Parathyroid adenoma (tissue), 2 donors: Measurements from ENCODE around the gene IFI27.
"Not testable (repeated sequence)": the region's sequence is repeated elsewhere in the genome, so short reads cannot be mapped to it uniquely, and the experiment has no call there.

Experiments used
- H2AFZ ChIP-seq: fragments of 300-600 bp; sonication (generic); one replicate; pipeline ENCODE4 v1.7.0; 2017; ENCODE audit warnings: antibody characterized with exemption, mild to moderate bottlenecking
- H3K27ac ChIP-seq: fragments of 300-600 bp; sonication (generic); one replicate; pipeline ENCODE4 v1.7.0; 2017
- H3K27me3 ChIP-seq: fragments of 300-600 bp; sonication (generic); one replicate; pipeline ENCODE4 v1.7.0; 2017; ENCODE audit warnings: low read length; ENCODE audit not compliant: control insufficient read depth, insufficient read depth
- H3K36me3 ChIP-seq: fragments of 300-600 bp; sonication (generic); one replicate; pipeline ENCODE4 v1.7.0; 2017; ENCODE audit warnings: low read length; ENCODE audit not compliant: control insufficient read depth, insufficient read depth
- H3K4me1 ChIP-seq: fragments of 300-600 bp; sonication (generic); one replicate; pipeline ENCODE4 v1.7.0; 2017; ENCODE audit warnings: control low read depth
- H3K4me2 ChIP-seq: fragments of 300-600 bp; sonication (generic); one replicate; pipeline ENCODE4 v1.7.0; 2017; ENCODE audit warnings: low read length
- H3K4me3 ChIP-seq: fragments of 300-600 bp; sonication (generic); one replicate; pipeline ENCODE4 v1.7.0; 2017; ENCODE audit warnings: low read depth, low read length
- H3K79me2 ChIP-seq: fragments of 300-600 bp; sonication (generic); one replicate; pipeline ENCODE4 v1.7.0; 2017; ENCODE audit warnings: control low read depth
- H3K9ac ChIP-seq: fragments of 300-600 bp; sonication (generic); one replicate; pipeline ENCODE4 v1.7.0; 2017; ENCODE audit warnings: mild to moderate bottlenecking
- H3K9me3 ChIP-seq: fragments of 300-600 bp; sonication (generic); one replicate; pipeline ENCODE4 v1.7.0; 2017; ENCODE audit warnings: low read length; ENCODE audit not compliant: control insufficient read depth
- TF ChIP-seq, protein P1 (sequence below): fragments of 300-600 bp; sonication (generic); IDR thresholded peaks from one replicate; pipeline ENCODE4 v1.7.0; 2017; ENCODE audit warnings: antibody characterized with exemption, mild to moderate bottlenecking
- donor health status: primary hyperparathyroidism.

IFI27 gene

DNA sequence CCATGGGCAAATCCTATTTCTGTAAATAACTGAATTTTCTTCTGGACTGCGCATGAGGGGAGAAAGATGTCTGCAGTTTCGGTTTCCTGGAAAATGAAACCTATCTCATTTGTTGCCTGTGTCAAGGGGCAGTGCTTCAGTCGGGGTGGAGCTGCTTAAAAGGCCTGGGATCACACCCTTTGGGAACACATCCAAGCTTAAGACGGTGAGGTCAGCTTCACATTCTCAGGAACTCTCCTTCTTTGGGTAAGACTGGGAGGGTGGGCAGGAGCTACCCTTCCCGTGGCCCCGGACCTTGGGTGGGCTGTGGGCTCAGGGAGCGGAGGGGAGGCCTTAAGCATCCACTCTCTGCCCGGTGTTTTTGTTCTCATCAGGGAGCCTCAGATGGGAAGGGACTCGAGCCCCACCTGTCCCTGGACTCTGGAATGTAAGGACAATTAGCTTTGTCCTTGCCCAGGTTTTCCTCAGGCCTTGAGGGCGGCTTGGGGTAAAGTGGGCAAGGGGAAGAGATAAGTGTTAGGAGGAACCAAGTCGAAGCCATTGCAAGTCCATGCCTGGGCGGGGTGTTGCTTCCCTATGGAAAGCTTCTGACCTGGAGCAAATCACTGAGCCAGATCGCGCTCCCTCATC lies at the start of gene IFI27:
Gene IFI27, plus strand, starts transcription at position 185 of the 630 bp plus-strand sequence.
- peak within 1 kb of the TSS; percentile 56 for H3K4me3 ChIP-seq
- TF ChIP-seq, protein P1, sequence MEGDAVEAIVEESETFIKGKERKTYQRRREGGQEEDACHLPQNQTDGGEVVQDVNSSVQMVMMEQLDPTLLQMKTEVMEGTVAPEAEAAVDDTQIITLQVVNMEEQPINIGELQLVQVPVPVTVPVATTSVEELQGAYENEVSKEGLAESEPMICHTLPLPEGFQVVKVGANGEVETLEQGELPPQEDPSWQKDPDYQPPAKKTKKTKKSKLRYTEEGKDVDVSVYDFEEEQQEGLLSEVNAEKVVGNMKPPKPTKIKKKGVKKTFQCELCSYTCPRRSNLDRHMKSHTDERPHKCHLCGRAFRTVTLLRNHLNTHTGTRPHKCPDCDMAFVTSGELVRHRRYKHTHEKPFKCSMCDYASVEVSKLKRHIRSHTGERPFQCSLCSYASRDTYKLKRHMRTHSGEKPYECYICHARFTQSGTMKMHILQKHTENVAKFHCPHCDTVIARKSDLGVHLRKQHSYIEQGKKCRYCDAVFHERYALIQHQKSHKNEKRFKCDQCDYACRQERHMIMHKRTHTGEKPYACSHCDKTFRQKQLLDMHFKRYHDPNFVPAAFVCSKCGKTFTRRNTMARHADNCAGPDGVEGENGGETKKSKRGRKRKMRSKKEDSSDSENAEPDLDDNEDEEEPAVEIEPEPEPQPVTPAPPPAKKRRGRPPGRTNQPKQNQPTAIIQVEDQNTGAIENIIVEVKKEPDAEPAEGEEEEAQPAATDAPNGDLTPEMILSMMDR = no peak
- H3K4me1 ChIP-seq = no peaks in the 10 kb centered on the region
- peak within 1 kb of the TSS; percentile 77 for H3K27ac ChIP-seq
- H3K36me3 ChIP-seq = no peaks in the 10 kb centered on the region
- no peaks in the 10 kb centered on the region for H3K27me3 ChIP-seq
- H2AFZ ChIP-seq = no peak within 1 kb of the TSS
- H3K9me3 ChIP-seq = no peaks in the 10 kb centered on the region
- H3K4me2 ChIP-seq = peak within 1 kb of the TSS; percentile 26
- H3K9ac ChIP-seq = no peak within 1 kb of the TSS
- H3K79me2 ChIP-seq = no peaks in the 10 kb centered on the region

DNA sequence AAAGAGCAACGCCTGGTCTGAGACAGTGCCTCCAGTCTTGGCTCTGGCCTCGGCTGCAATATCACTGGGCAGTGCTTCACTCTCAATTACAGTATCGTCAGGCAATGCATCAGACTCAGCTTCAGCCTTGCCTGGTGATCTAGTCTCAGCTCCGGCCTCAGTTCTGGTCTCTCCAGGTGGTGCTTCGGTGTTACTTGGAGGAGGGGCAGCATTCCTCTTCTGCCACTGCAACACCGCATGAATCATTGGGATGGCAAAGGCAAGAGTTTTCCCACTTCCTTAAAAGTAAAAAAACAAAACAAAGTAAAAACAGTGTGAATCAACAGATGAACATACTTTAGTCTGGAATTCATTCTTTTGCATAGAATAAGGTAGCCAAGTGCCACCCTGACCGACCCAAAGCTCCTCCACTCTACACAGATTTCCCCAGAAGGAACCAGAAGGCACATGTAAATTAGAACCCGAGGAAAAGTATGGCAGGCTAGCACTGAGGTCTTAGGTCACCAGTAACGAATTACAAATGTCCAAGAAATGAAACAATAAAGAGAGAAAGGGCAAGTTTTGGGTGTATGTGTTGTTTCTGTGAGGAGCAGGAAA lies 48.1 kb upstream of the IFI27 start:
- Histone ChIP-seq H3K9me3 (no peaks in the 10 kb centered on the region), H3K36me3 (no peaks in the 10 kb centered on the region), H3K4me2 (no peak overlapping the region), H3K4me3 (no peak overlapping the region), H3K79me2 (peaks cover 38% of the 10 kb centered on the region), H2AFZ (no peak overlapping the region), H3K4me1 (peaks cover 20% of the 10 kb centered on the region), H3K27ac (no peak overlapping the region), H3K9ac (no peak overlapping the region), H3K27me3 (no peaks in the 10 kb centered on the region)
- TF ChIP-seq, protein P1 = no peak

DNA sequence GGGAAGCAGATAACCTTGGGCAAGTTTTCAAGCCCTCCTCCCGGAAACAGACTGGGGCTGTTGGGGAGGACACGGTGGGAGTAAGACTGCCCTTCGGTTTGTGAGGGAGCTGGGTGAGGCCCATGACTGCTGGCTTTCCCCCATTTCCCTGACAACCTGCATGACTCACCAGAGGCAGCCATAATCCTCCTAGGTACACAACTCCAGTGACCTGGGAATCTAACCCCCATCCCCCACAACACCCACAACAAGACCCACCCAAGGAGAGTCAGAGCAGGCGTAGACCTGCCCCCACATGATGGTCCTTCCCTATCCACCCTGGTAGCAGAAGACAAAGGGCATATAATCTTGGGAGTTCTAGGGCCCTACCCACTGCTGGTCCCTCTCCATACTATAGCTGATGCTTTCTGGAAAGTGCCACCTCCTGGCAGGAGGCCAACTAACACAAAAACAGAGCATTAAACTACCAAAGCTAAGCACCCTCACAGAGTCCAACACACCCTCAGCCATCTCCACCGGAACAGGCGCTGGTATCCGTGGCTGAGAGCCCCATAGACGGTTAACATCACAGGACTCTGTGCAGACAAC lies 44.4 kb upstream of the IFI27 start:
- H3K4me2 ChIP-seq = no peak overlapping the region
- H3K4me3 ChIP-seq = no peak overlapping the region
- H3K9ac ChIP-seq = no peak overlapping the region
- no peak overlapping the region for H2AFZ ChIP-seq
- no peaks in the 10 kb centered on the region for H3K27me3 ChIP-seq
- H3K36me3 ChIP-seq = no peaks in the 10 kb centered on the region
- no peaks in the 10 kb centered on the region for H3K9me3 ChIP-seq
- TF ChIP-seq, protein P1 = no peak
- peaks cover 61% of the 10 kb centered on the region for H3K79me2 ChIP-seq
- peaks cover 12% of the 10 kb centered on the region for H3K4me1 ChIP-seq
- H3K27ac ChIP-seq = no peak overlapping the region

DNA sequence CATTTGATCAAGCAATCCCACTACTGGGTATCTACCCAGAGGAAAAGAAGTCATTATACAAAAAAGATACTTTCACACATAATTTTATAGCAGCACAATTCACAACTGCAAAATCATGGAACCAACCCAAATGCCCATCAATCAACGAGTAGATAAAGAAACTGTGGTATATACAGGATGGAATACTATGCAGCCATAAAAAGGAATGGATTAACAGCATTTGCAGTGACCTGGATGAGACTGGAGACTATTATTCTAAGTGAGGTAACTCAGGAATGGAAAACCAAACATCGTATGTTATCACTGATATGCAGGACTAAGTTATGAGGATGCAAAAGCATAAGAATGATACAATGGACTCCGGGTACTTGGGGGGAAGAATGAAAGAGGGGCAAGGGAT lies 38.5 kb upstream of the IFI27 start:
- H3K9me3 ChIP-seq, H3K4me1 ChIP-seq, H3K36me3 ChIP-seq, H3K4me2 ChIP-seq, H2AFZ ChIP-seq, H3K27me3 ChIP-seq, H3K4me3 ChIP-seq, H3K9ac ChIP-seq, H3K27ac ChIP-seq: not testable (repeated sequence)
- peaks cover 80% of the 10 kb centered on the region for H3K79me2 ChIP-seq

DNA sequence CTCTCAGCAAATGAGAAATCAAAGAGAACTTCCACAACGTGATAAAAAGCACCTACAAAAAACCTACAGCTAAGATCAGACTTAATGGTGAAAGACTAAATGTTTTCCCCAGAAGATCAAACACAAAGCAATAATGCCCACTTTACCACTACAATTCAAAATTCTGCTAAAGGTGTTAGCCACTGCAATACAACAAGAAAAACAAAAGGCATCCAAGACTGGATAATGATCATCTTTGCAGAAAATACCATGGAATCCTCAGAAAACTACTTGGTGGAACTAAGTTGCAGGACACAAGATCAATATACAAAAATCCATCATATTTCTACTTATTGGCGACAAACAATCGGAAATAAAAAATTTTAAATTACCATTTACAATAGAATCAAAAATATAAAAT lies 36.0 kb upstream of the IFI27 start:
- no peak overlapping the region for H3K4me2 ChIP-seq
- H3K4me1 ChIP-seq = peaks cover 16% of the 10 kb centered on the region
- TF ChIP-seq, protein P1 = no peak
- no peaks in the 10 kb centered on the region for H3K36me3 ChIP-seq
- peaks cover 83% of the 10 kb centered on the region for H3K79me2 ChIP-seq
- peaks cover 8% of the 10 kb centered on the region for H3K9me3 ChIP-seq
- no peak overlapping the region for H3K4me3 ChIP-seq
- H3K9ac ChIP-seq = no peak overlapping the region
- no peak overlapping the region for H2AFZ ChIP-seq
- H3K27ac ChIP-seq = no peak overlapping the region
- H3K27me3 ChIP-seq = no peaks in the 10 kb centered on the region
